Vagina (tissue), 2 donors: ENCODE results near the gene TALDO1. TPM values are rescaled to one million over a fixed set of nuclear protein-coding genes. Genes with fewer than 3 reads are reported as not detected.

Experiments used
- DNase-seq, 2 donors: peaks; one replicate each; pipeline ENCODE4 v3.0.0-alpha.2; 2017; ENCODE audit errors: extremely low spot score in 2 of 2
- H3K27ac ChIP-seq: fragments of 200-600 bp; sonication (generic); one replicate; pipeline ENCODE4 v1.5.1; 2019
- H3K27me3 ChIP-seq: fragments of 200-600 bp; sonication (generic); one replicate; pipeline ENCODE4 v1.5.1; 2019
- H3K36me3 ChIP-seq, 2 donors: fragments of 200-600 bp; sonication (generic); one replicate each; pipeline ENCODE4 v1.5.1; 2017 to 2019
- H3K4me1 ChIP-seq: fragments of 200-600 bp; sonication (generic); one replicate; pipeline ENCODE4 v1.5.1; 2019
- H3K4me3 ChIP-seq, 2 donors: fragments of 200-600 bp; sonication (generic); 1 replicate in 1 of 2; 2 replicates in 1 of 2; pipeline ENCODE4 v1.5.1; 2016 to 2019
- H3K9me3 ChIP-seq: fragments of 200-600 bp; sonication (generic); one replicate; pipeline ENCODE4 v1.5.1; 2019
- POLR2A ChIP-seq, 2 donors: fragments of 450-650 bp; IDR thresholded peaks; one replicate each; pipeline ENCODE4 v1.6.1; 2017; ENCODE audit warnings: antibody characterized with exemption in 2 of 2, mild to moderate bottlenecking in 2 of 2, moderate library complexity in 2 of 2
- POLR2AphosphoS5 ChIP-seq, 2 donors: sonication (generic); formaldehyde crosslinking; IDR thresholded peaks; one replicate each; pipeline ENCODE4 v1.9.0; 2017; ENCODE audit warnings: antibody characterized with exemption in 2 of 2, mild to moderate bottlenecking in 2 of 2, low read depth in 1 of 2; ENCODE audit not compliant: insufficient read depth in 1 of 2
- intact Hi-C: fragments of 100-400 bp; cut with DNase I; formaldehyde crosslinking; loops from one replicate; pipeline ENCODE4 v1.15.1; 2023
- total RNA-seq: library from RNA; depleted of rRNA; stranded (reverse); fragments of >200 nt; gene quantifications from one replicate; pipeline ENCODE4 v1.2.3, GENCODE V29; 2016
- TF ChIP-seq, protein P1 (sequence below), 3 experiments: fragments of 450-650 bp in 2 of 3; fragments of 200-600 bp in 1 of 3; sonication (generic) in 1 of 3; IDR thresholded peaks; one replicate each; pipeline ENCODE4 v1.5.1; 2017 to 2019; ENCODE audit warnings: antibody characterized with exemption in 3 of 3, mild to moderate bottlenecking in 2 of 3, moderate library complexity in 2 of 3

The TALDO1 gene
- total RNA-seq, 1 donor from 2014 or later = 158 TPM

- Histone ChIP-seq H3K4me3 (peak within 1 kb of the TSS in 1 of 2 donors; percentile 21), H3K4me1 (peaks cover 21% of the 10 kb centered on the region)
- intact Hi-C loops = no loop called here
Observed at GRCh38 chr11:789943-790342, 42.7 kb downstream of the TALDO1 start, which contains the start of gene CEND1. TSS of gene CEND1 (minus strand) at chr11:790090. CDS start at chr11:788576, 1,514 bp downstream.

GRCh38 chr11:790721-791564, 43.7 kb downstream of the TALDO1 start:
- no peaks in the 10 kb centered on the region for H3K27me3 ChIP-seq
- no peak overlapping the region for H3K27ac ChIP-seq
- no peaks in the 10 kb centered on the region for H3K36me3 ChIP-seq
- TF ChIP-seq POLR2A (IDR thresholded peaks at IDR 0.05) (no peak), POLR2AphosphoS5 (IDR thresholded peaks at IDR 0.05; ENCODE audit: insufficient read depth in 1 of 2, low read depth in 1 of 2) (no peak)
- TF ChIP-seq, protein P1, sequence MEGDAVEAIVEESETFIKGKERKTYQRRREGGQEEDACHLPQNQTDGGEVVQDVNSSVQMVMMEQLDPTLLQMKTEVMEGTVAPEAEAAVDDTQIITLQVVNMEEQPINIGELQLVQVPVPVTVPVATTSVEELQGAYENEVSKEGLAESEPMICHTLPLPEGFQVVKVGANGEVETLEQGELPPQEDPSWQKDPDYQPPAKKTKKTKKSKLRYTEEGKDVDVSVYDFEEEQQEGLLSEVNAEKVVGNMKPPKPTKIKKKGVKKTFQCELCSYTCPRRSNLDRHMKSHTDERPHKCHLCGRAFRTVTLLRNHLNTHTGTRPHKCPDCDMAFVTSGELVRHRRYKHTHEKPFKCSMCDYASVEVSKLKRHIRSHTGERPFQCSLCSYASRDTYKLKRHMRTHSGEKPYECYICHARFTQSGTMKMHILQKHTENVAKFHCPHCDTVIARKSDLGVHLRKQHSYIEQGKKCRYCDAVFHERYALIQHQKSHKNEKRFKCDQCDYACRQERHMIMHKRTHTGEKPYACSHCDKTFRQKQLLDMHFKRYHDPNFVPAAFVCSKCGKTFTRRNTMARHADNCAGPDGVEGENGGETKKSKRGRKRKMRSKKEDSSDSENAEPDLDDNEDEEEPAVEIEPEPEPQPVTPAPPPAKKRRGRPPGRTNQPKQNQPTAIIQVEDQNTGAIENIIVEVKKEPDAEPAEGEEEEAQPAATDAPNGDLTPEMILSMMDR (IDR thresholded peaks at IDR 0.05) = no peak
- H3K4me3 ChIP-seq = no peak overlapping the region
- H3K4me1 ChIP-seq = peaks cover 31% of the 10 kb centered on the region
- intact Hi-C loops = no loop called here
- H3K9me3 ChIP-seq = no peaks in the 10 kb centered on the region
- DNase-seq = no peak

More at GRCh38 chr11:789943-790342, 42.7 kb downstream of the TALDO1 start, which contains the start of gene CEND1:
- Histone ChIP-seq H3K27me3 (no peaks in the 10 kb centered on the region), H3K9me3 (no peaks in the 10 kb centered on the region), H3K27ac (no peak within 1 kb of the TSS), H3K36me3 (no peaks in the 10 kb centered on the region)
- TF ChIP-seq POLR2A (IDR thresholded peaks at IDR 0.05) (no peak), POLR2AphosphoS5 (IDR thresholded peaks at IDR 0.05; ENCODE audit: insufficient read depth in 1 of 2, low read depth in 1 of 2) (no peak)
- no peak for DNase-seq

DNA sequence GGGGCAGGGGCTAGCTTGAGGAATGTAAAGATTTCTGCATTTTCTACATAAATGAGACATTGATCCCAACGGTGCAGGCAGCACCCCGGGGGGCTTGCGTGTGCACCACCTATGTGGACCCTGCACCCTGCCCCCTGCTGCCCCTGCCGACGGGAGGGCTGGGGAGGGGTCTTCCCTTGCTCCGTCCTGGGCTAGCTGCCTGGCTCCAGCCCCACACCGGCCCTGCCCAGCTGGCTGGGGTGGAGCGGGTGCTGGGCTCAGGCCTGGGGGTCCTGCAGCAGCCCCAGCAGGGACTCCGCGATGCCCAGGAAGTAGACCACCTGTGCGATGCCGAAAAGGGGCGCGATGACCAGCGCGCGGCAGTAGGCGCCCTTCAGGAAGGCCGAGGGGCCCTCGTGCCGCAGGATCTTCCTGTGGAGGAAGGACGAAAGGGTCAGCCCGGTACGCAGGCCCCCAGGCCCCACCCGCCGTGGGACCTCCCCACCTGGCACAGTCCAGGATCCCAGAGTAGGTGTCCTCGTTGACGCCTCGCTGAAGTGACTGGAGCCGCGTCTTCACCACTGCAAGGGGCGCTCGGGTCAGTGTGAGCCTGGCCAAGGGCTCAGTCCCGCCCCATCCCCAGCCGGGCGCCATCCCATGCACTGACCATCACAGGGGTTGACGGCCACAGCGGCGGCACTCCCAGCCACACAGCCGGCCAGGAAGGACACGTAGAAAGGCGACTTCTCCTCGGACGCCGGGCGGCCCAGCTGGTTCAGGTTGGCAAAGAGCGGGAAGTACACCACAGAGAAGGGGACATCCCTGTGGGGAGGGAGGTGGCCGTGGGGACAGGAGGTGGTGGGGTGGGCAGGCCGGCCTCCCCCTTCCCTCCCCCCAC, 44.6 kb downstream of the TALDO1 start:
- H3K36me3 ChIP-seq = no peaks in the 10 kb centered on the region
- intact Hi-C loops = no loop called here
- no peaks in the 10 kb centered on the region for H3K9me3 ChIP-seq
- no peak overlapping the region for H3K27ac ChIP-seq
- H3K4me3 ChIP-seq = no peak overlapping the region
- no peak for DNase-seq
- no peaks in the 10 kb centered on the region for H3K27me3 ChIP-seq
- TF ChIP-seq, protein P1 (IDR thresholded peaks at IDR 0.05) = no peak
- TF ChIP-seq POLR2AphosphoS5 (IDR thresholded peaks at IDR 0.05; ENCODE audit: insufficient read depth in 1 of 2, low read depth in 1 of 2) (no peak), POLR2A (IDR thresholded peaks at IDR 0.05) (no peak)
- peaks cover 40% of the 10 kb centered on the region for H3K4me1 ChIP-seq

GRCh38 chr11:792535-792821, 45.2 kb downstream of the TALDO1 start:
- H3K4me1 ChIP-seq = peaks cover 44% of the 10 kb centered on the region
- intact Hi-C loops = no loop called here

DNA sequence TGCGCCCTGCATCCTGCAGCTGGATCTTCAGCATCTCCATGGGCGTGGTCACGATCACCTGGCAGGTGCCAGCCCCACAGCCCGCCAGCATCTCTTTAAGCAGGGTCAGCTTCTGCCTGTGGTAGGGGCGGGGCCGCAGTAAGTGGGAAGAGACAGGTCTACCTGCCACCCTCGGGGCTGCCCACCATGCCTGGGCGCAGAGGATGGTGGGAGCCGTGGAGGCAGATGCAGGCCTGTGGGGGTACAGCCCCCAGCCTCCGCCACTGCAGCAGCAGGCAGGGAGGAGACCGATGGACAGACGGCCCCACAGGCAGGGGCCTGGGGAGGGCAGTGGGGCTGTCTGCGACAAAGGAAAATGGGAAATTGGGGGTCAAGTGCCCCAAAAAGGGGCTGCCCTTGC, 45.6 kb downstream of the TALDO1 start:
- Histone ChIP-seq H3K4me3 (no peak overlapping the region), H3K27ac (no peak overlapping the region), H3K9me3 (no peaks in the 10 kb centered on the region), H3K4me1 (peaks cover 44% of the 10 kb centered on the region), H3K27me3 (no peaks in the 10 kb centered on the region), H3K36me3 (no peaks in the 10 kb centered on the region)
- intact Hi-C loops = no loop called here
- TF ChIP-seq, protein P1 (IDR thresholded peaks at IDR 0.05) = no peak
- TF ChIP-seq POLR2AphosphoS5 (IDR thresholded peaks at IDR 0.05; ENCODE audit: insufficient read depth in 1 of 2, low read depth in 1 of 2) (no peak), POLR2A (IDR thresholded peaks at IDR 0.05) (no peak)
- no peak for DNase-seq

More at GRCh38 chr11:792535-792821, 45.2 kb downstream of the TALDO1 start:
- Histone ChIP-seq H3K9me3 (no peaks in the 10 kb centered on the region), H3K36me3 (no peaks in the 10 kb centered on the region), H3K27me3 (no peaks in the 10 kb centered on the region), H3K4me3 (no peak overlapping the region), H3K27ac (no peak overlapping the region)
- TF ChIP-seq POLR2AphosphoS5 (IDR thresholded peaks at IDR 0.05; ENCODE audit: insufficient read depth in 1 of 2, low read depth in 1 of 2) (no peak), POLR2A (IDR thresholded peaks at IDR 0.05) (no peak)
- TF ChIP-seq, protein P1 (IDR thresholded peaks at IDR 0.05) = no peak
- DNase-seq = no peak
